Caco-2 (cell line): ENCODE data around the gene PLBD2. TPM values are rescaled to one million over a fixed set of nuclear protein-coding genes. Genes with fewer than 3 reads are reported as not detected.
A peak's percentile ranks its signal among the peaks of the same experiment; 100 is the strongest.

Source experiments
- BruUV-seq: library from RNA; stranded (reverse); fragments of 400-500 nt; replicated peaks from 2 replicates; lab custom pipeline; 2021; lab: Mats Ljungman, UMichigan
- CTCF ChIA-PET: fragments of 300-600 bp; sonication (Branson Sonifier 250); formaldehyde crosslinking; loops from one replicate; lab custom pipeline; 2022; ENCODE audit warnings: antibody characterized with exemption; lab: Charles Lee
- POLR2A ChIA-PET: fragments of 300-600 bp; sonication (Branson Sonifier 250); formaldehyde crosslinking; loops from one replicate; lab custom pipeline; 2022; ENCODE audit warnings: antibody characterized with exemption; lab: Charles Lee
- DNase-seq, 2 experiments: peaks; one replicate each; pipeline versions ENCODE4 v3.0.0 to v3.0.0-alpha.2; 2020 to 2022
- H3K27me3 ChIP-seq: replicated peaks from 2 replicates; pipeline ENCODE4 v1.6.0; 2011; ENCODE audit warnings: low read length; ENCODE audit not compliant: control insufficient read depth, insufficient read depth
- H3K36me3 ChIP-seq: 2 replicates; pipeline ENCODE4 v1.5.1; 2011; ENCODE audit warnings: low read length; ENCODE audit not compliant: control insufficient read depth, insufficient read depth
- H3K4me1 ChIP-seq: fragments of 250-450 bp; sonication (Bioruptor Pico); 2 replicates; pipeline ENCODE4 v1.5.1; 2020; ENCODE audit warnings: mild to moderate bottlenecking
- H3K4me3 ChIP-seq: 2 replicates; pipeline ENCODE4 v1.5.1; 2011; ENCODE audit warnings: low read depth, mild to moderate bottlenecking, control low read depth, low read length
- H3K9me3 ChIP-seq: fragments of 250-450 bp; sonication (Bioruptor Pico); 2 replicates; pipeline ENCODE4 v1.5.1; 2020; ENCODE audit warnings: mild to moderate bottlenecking, moderate library complexity
- H3K27ac Mint-ChIP-seq: one replicate; pipeline ENCODE4 v1.8.0; 2022; ENCODE audit warnings: mixed read lengths; ENCODE audit not compliant: unreplicated experiment
- H3K27me3 Mint-ChIP-seq: one replicate; pipeline ENCODE4 v1.8.0; 2022; ENCODE audit warnings: mixed read lengths; ENCODE audit not compliant: insufficient read depth, unreplicated experiment
- H3K36me3 Mint-ChIP-seq: one replicate; pipeline ENCODE4 v1.8.0; 2022; ENCODE audit warnings: mild to moderate bottlenecking, mixed read lengths; ENCODE audit not compliant: insufficient read depth, unreplicated experiment
- H3K4me1 Mint-ChIP-seq: one replicate; pipeline ENCODE4 v1.8.0; 2022; ENCODE audit warnings: low read depth, mixed read lengths; ENCODE audit not compliant: unreplicated experiment
- H3K4me3 Mint-ChIP-seq: one replicate; pipeline ENCODE4 v1.8.0; 2022; ENCODE audit warnings: mild to moderate bottlenecking, moderate library complexity, mixed read lengths; ENCODE audit not compliant: unreplicated experiment
- H3K9me3 Mint-ChIP-seq: one replicate; pipeline ENCODE4 v1.8.0; 2022; ENCODE audit warnings: mixed read lengths; ENCODE audit not compliant: unreplicated experiment
- intact Hi-C: fragments of 100-400 bp; cut with micrococcal nuclease; formaldehyde crosslinking; loops from one replicate; pipeline ENCODE4 v1.10.0; 2022; ENCODE audit not compliant: unreplicated experiment
- total RNA-seq: library from RNA; stranded (reverse); gene quantifications from 2 replicates; pipeline ENCODE4 v1.2.3, GENCODE V29; 2022
- TF ChIP-seq, protein P1 (sequence below), 2 experiments: fragments of 200-600 bp in 1 of 2; IDR thresholded peaks; 1 replicate in 1 of 2; 2 replicates in 1 of 2; pipeline versions ENCODE4 v1.5.1 to v1.8.0; 2011 to 2022; ENCODE audit warnings: antibody characterized with exemption in 1 of 2, control low read depth in 1 of 2, inconsistent platforms in 1 of 2, low read depth in 1 of 2, low read length in 1 of 2, mild to moderate bottlenecking in 1 of 2, moderate library complexity in 1 of 2; ENCODE audit not compliant: insufficient read depth in 1 of 2, severe bottlenecking in 1 of 2, unreplicated experiment in 1 of 2

The PLBD2 gene
- total RNA-seq, 1 experiment from 2014 or later = 43.1 TPM

DNA sequence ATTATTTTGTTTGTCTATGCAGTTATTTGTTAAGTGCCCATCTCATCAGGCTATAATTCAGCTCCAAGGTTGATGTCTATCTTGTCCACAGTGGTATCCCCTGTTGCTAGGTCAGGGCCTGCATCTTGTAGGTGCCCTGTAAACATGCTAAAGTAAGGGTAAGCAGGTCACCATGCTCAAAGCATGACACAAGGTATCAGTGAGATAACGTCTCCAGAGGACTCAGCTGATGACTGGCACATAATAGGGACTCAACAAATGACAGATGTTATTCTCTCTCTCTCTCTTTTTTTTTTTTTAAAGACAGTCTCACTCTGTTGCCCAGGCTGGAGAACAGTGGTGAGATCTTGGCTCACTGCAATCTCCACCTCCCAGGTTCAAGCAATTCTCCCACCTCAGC, 66.1 kb downstream of the PLBD2 start:
- H3K4me1 Mint-ChIP-seq = peaks cover 7% of the 10 kb centered on the region
- Histone ChIP-seq H3K4me1 (peaks cover 9% of the 10 kb centered on the region; the same call in 1 of the 2 replicates), H3K4me3 (no peak overlapping the region), H3K36me3 (no peaks in the 10 kb centered on the region), H3K27me3 (no peaks in the 10 kb centered on the region), H3K9me3 (no peaks in the 10 kb centered on the region)
- ChIA-PET CTCF (interaction anchor here (0.6 kb wide), 1 partner anchor 284 kb away, joined by 12 read pairs; no protein-coding TSS in a partner anchor), POLR2A (no interaction called here)
- H3K36me3 Mint-ChIP-seq = no peaks in the 10 kb centered on the region
- DNase-seq = no peak
- H3K27ac Mint-ChIP-seq = no peak overlapping the region
- H3K9me3 Mint-ChIP-seq = no peaks in the 10 kb centered on the region
- TF ChIP-seq, protein P1, sequence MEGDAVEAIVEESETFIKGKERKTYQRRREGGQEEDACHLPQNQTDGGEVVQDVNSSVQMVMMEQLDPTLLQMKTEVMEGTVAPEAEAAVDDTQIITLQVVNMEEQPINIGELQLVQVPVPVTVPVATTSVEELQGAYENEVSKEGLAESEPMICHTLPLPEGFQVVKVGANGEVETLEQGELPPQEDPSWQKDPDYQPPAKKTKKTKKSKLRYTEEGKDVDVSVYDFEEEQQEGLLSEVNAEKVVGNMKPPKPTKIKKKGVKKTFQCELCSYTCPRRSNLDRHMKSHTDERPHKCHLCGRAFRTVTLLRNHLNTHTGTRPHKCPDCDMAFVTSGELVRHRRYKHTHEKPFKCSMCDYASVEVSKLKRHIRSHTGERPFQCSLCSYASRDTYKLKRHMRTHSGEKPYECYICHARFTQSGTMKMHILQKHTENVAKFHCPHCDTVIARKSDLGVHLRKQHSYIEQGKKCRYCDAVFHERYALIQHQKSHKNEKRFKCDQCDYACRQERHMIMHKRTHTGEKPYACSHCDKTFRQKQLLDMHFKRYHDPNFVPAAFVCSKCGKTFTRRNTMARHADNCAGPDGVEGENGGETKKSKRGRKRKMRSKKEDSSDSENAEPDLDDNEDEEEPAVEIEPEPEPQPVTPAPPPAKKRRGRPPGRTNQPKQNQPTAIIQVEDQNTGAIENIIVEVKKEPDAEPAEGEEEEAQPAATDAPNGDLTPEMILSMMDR (IDR thresholded peaks at IDR 0.05; ENCODE audit: insufficient read depth in 1 of 2, low read depth in 1 of 2, low read length in 1 of 2, severe bottlenecking in 1 of 2, unreplicated experiment in 1 of 2) = no peak
- BruUV-seq = no TSS peak
- no peak overlapping the region for H3K4me3 Mint-ChIP-seq
- intact Hi-C loops = no loop called here
- H3K27me3 Mint-ChIP-seq = no peaks in the 10 kb centered on the region

DNA sequence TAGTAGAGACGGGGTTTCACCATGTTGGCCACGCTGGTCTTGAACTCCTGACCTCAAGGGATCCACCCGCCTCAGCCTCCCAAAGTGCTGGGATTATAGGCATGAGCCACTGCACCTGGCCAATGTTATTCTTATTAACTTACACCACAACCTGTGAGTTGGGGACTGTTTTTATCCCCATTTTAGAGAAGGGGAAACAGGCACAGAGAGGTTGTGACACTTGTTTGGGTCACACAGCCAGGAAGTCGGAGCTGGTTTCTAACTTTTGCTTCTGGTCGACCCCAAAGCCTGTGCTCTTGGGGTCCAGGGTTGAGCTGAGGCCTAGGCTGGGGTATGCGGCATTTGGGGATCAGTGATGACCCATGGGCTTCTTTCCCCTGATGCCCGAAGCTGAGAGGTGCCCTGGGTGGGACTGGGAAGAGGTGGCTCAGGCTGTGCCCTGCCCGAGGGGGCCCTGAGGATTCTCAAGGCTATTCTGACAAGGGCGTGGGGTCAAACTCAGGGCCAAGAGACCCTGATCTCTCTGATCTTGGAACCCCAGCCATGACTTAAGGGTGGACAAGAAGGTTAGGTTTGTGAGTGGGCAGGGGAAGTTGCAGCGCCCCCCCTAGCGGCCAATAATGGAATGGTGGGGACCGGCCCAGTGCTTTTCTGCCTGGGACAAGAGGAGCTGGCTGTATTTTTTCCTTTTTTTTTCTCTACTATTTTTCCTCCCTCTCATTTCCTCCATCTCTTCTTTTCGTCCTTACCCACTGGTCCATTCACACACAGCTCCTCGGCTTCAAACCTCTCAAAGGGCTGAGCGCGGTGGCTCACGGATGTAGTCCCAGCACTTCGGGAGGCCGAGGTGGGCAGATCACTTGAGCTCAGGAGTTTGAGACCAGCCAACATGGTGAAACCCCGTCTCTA, 66.8 kb downstream of the PLBD2 start:
- no peak overlapping the region for H3K27ac Mint-ChIP-seq
- DNase-seq = peak; percentile 52 to 66
- Histone ChIP-seq H3K27me3 (no peaks in the 10 kb centered on the region), H3K36me3 (no peaks in the 10 kb centered on the region), H3K9me3 (no peaks in the 10 kb centered on the region), H3K4me3 (no peak overlapping the region), H3K4me1 (peaks cover 9% of the 10 kb centered on the region; the same call in 1 of the 2 replicates)
- intact Hi-C loops = loop anchor here (5.0 kb wide), 1 partner anchor 228 kb away; no protein-coding TSS in a partner anchor
- H3K4me3 Mint-ChIP-seq = no peak overlapping the region
- CTCF ChIA-PET = interaction anchor here (0.6 to 0.8 kb wide), 6 partner anchors 11 to 426 kb away, joined by 3 to 12 read pairs (median 3); partner anchors contain the start of gene PLBD2
- H3K4me1 Mint-ChIP-seq = peaks cover 7% of the 10 kb centered on the region
- peaks cover 3% of the 10 kb centered on the region for H3K27me3 Mint-ChIP-seq
- no peaks in the 10 kb centered on the region for H3K9me3 Mint-ChIP-seq
- TF ChIP-seq, protein P1 (IDR thresholded peaks at IDR 0.05; ENCODE audit: insufficient read depth in 1 of 2, low read depth in 1 of 2, low read length in 1 of 2, severe bottlenecking in 1 of 2, unreplicated experiment in 1 of 2) = peak; percentile 70 to 76
- POLR2A ChIA-PET = no interaction called here
- no TSS peak for BruUV-seq
- no peaks in the 10 kb centered on the region for H3K36me3 Mint-ChIP-seq

GRCh38 chr12:113425960-113426453, 67.6 kb downstream of the PLBD2 start:
- TF ChIP-seq, protein P1 (IDR thresholded peaks at IDR 0.05; ENCODE audit: insufficient read depth in 1 of 2, low read depth in 1 of 2, low read length in 1 of 2, severe bottlenecking in 1 of 2, unreplicated experiment in 1 of 2) = no peak
- Histone ChIP-seq H3K27me3 (no peaks in the 10 kb centered on the region), H3K36me3 (no peaks in the 10 kb centered on the region), H3K4me1 (0 out of 2 replicates have a peak, but pooled peaks cover 5% of the 10 kb centered on the region), H3K9me3 (no peaks in the 10 kb centered on the region), H3K4me3 (no peak overlapping the region)
- Mint-ChIP-seq H3K27me3 (peaks cover 3% of the 10 kb centered on the region), H3K27ac (no peak overlapping the region), H3K4me3 (no peak overlapping the region), H3K4me1 (peaks cover 7% of the 10 kb centered on the region), H3K9me3 (no peaks in the 10 kb centered on the region), H3K36me3 (no peaks in the 10 kb centered on the region)
- intact Hi-C loops = loop anchor here (5.0 kb wide), 1 partner anchor 229 kb away; no protein-coding TSS in a partner anchor
- CTCF ChIA-PET = interaction anchor here (0.6 to 0.8 kb wide), 4 partner anchors 10 to 425 kb away, joined by 3 to 6 read pairs (median 3); partner anchors contain the start of gene PLBD2
- no TSS peak for BruUV-seq
- DNase-seq = no peak
- POLR2A ChIA-PET = no interaction called here
